H9 (cell line): Measurements from ENCODE around the gene NAA10. TPM values are rescaled to one million over a fixed set of nuclear protein-coding genes. Genes with fewer than 3 reads are reported as not detected.

Experiments
- DNase-seq: peaks from one replicate; pipeline ENCODE4 v3.0.0-alpha.2; 2017
- H2AFZ ChIP-seq: one replicate; pipeline ENCODE4 v1.6.1; 2013; ENCODE audit warnings: mild to moderate bottlenecking, low read length, control low read depth, moderate library complexity
- H2AK5ac ChIP-seq: 2 replicates; pipeline ENCODE4 v1.6.1; 2013; ENCODE audit warnings: low read length, control low read depth, mixed read lengths; ENCODE audit not compliant: insufficient read length
- H2BK120ac ChIP-seq: one replicate; pipeline ENCODE4 v1.6.1; 2013; ENCODE audit warnings: low read depth, mild to moderate bottlenecking, low read length, control low read depth, inconsistent platforms; ENCODE audit not compliant: poor library complexity, severe bottlenecking
- H2BK12ac ChIP-seq: 2 replicates; pipeline ENCODE4 v1.6.1; 2013; ENCODE audit warnings: low read length, control low read depth, mixed read lengths, low read depth; ENCODE audit not compliant: insufficient read length
- H2BK15ac ChIP-seq: 2 replicates; pipeline ENCODE4 v1.6.1; 2013; ENCODE audit warnings: low read depth, low read length, control low read depth
- H2BK20ac ChIP-seq: one replicate; pipeline ENCODE4 v1.6.1; 2013; ENCODE audit warnings: low read depth, mild to moderate bottlenecking, low read length, control low read depth, inconsistent platforms; ENCODE audit not compliant: poor library complexity, severe bottlenecking
- H2BK5ac ChIP-seq: 2 replicates; pipeline ENCODE4 v1.6.1; 2013; ENCODE audit warnings: low read length, control low read depth, mixed read lengths; ENCODE audit not compliant: insufficient read length
- H3K14ac ChIP-seq: 2 replicates; pipeline ENCODE4 v1.6.1; 2013; ENCODE audit warnings: low read length, control low read depth; ENCODE audit not compliant: insufficient read depth
- H3K18ac ChIP-seq: 2 replicates; pipeline ENCODE4 v1.6.1; 2013; ENCODE audit warnings: low read depth, mild to moderate bottlenecking, mixed read lengths, low read length, control low read depth; ENCODE audit not compliant: insufficient read length
- H3K23ac ChIP-seq: 2 replicates; pipeline ENCODE4 v1.6.1; 2013; ENCODE audit warnings: low read length, control low read depth, mixed read lengths, low read depth; ENCODE audit not compliant: insufficient read length
- H3K23me2 ChIP-seq: 2 replicates; pipeline ENCODE4 v1.6.1; 2013; ENCODE audit warnings: low read depth, mild to moderate bottlenecking, mixed read lengths, low read length, control low read depth; ENCODE audit not compliant: insufficient read length, poor library complexity, severe bottlenecking
- H3K27ac ChIP-seq: 2 replicates; pipeline ENCODE4 v1.5.1; 2013; ENCODE audit warnings: low read length, control low read depth, mixed read lengths, low read depth; ENCODE audit not compliant: insufficient read length
- H3K27me3 ChIP-seq: 2 replicates; pipeline ENCODE4 v1.6.1; 2013; ENCODE audit warnings: low read length, control low read depth, inconsistent platforms; ENCODE audit not compliant: insufficient read depth
- H3K4ac ChIP-seq: 2 replicates; pipeline ENCODE4 v1.6.1; 2013; ENCODE audit warnings: low read depth, mild to moderate bottlenecking, control low read depth, inconsistent platforms, low read length, moderate library complexity
- H3K4me1 ChIP-seq: 2 replicates; pipeline ENCODE4 v1.6.1; 2013; ENCODE audit warnings: low read length, control low read depth, inconsistent platforms; ENCODE audit not compliant: insufficient read depth
- H3K4me2 ChIP-seq: 2 replicates; pipeline ENCODE4 v1.6.1; 2013; ENCODE audit warnings: low read length, control low read depth, mixed read lengths; ENCODE audit not compliant: insufficient read length, insufficient read depth
- H3K56ac ChIP-seq: 2 replicates; pipeline ENCODE4 v1.6.1; 2013; ENCODE audit warnings: low read depth, mild to moderate bottlenecking, mixed read lengths, low read length, control low read depth; ENCODE audit not compliant: insufficient read length
- H3K79me1 ChIP-seq: 2 replicates; pipeline ENCODE4 v1.6.1; 2013; ENCODE audit warnings: low read depth, mild to moderate bottlenecking, moderate library complexity, low read length, control low read depth, inconsistent platforms; ENCODE audit not compliant: insufficient read depth, poor library complexity, severe bottlenecking
- H3K79me2 ChIP-seq: 2 replicates; pipeline ENCODE4 v1.6.1; 2013; ENCODE audit warnings: low read length, control low read depth, inconsistent platforms; ENCODE audit not compliant: insufficient read depth
- H3K9ac ChIP-seq: 2 replicates; pipeline ENCODE4 v1.6.1; 2013; ENCODE audit warnings: low read length, control low read depth, mixed read lengths; ENCODE audit not compliant: insufficient read length; ENCODE audit errors: extremely low read depth
- H3K9me3 ChIP-seq: one replicate; pipeline ENCODE4 v1.6.1; 2013; ENCODE audit warnings: low read depth, low read length, inconsistent platforms; ENCODE audit not compliant: control insufficient read depth
- H3T11ph ChIP-seq: one replicate; pipeline ENCODE4 v1.6.1; 2013; ENCODE audit warnings: mild to moderate bottlenecking, low read length, control low read depth, inconsistent platforms
- H4K20me1 ChIP-seq: one replicate; pipeline ENCODE4 v1.6.1; 2013; ENCODE audit not compliant: control insufficient read depth, insufficient read length, insufficient read depth
- H4K5ac ChIP-seq: 2 replicates; pipeline ENCODE4 v1.6.1; 2013; ENCODE audit warnings: low read depth, mild to moderate bottlenecking, mixed read lengths, low read length, control low read depth; ENCODE audit not compliant: insufficient read length
- H4K8ac ChIP-seq: replicated peaks from 2 replicates; pipeline ENCODE4 v1.6.1; 2013; ENCODE audit warnings: low read length, control low read depth, mixed read lengths, low read depth; ENCODE audit not compliant: insufficient read length
- H4K91ac ChIP-seq: 2 replicates; pipeline ENCODE4 v1.6.1; 2013; ENCODE audit warnings: low read depth, mild to moderate bottlenecking, moderate library complexity, mixed read lengths, low read length, control low read depth; ENCODE audit not compliant: insufficient read length
- H3K27ac Mint-ChIP-seq, 3 experiments: 2 replicates in 2 of 3; 3 replicates in 1 of 3; pipeline ENCODE4 v1.8.0; 2020 to 2021; ENCODE audit warnings: mixed read lengths in 3 of 3, mild to moderate bottlenecking in 1 of 3, moderate library complexity in 1 of 3
- H3K27me3 Mint-ChIP-seq: 2 replicates; pipeline ENCODE4 v1.8.0; 2021; ENCODE audit warnings: low read depth, mild to moderate bottlenecking, moderate library complexity, mixed read lengths
- H3K36me3 Mint-ChIP-seq, 3 experiments: 2 replicates in 2 of 3; 3 replicates in 1 of 3; pipeline ENCODE4 v1.8.0; 2020 to 2021; ENCODE audit warnings: low read depth in 3 of 3, mixed read lengths in 3 of 3; ENCODE audit not compliant: insufficient read depth in 1 of 3
- H3K4me1 Mint-ChIP-seq, 2 experiments: 2 replicates each; pipeline ENCODE4 v1.8.0; 2020; ENCODE audit warnings: mixed read lengths in 2 of 2
- H3K4me3 Mint-ChIP-seq, 2 experiments: 2 replicates in 1 of 2; 3 replicates in 1 of 2; pipeline ENCODE4 v1.8.0; 2020 to 2021; ENCODE audit warnings: mild to moderate bottlenecking in 2 of 2, mixed read lengths in 2 of 2, moderate library complexity in 1 of 2
- H3K9me3 Mint-ChIP-seq, 2 experiments: 2 replicates in 1 of 2; 3 replicates in 1 of 2; pipeline ENCODE4 v1.8.0; 2020; ENCODE audit warnings: mild to moderate bottlenecking in 2 of 2, mixed read lengths in 2 of 2, moderate library complexity in 1 of 2
- WGBS: extraction: QIAGEN DNeasy Blood & Tissue Kit; methylation state at CpG from one replicate; pipeline ENCODE4 v1.1.7; 2013; ENCODE audit warnings: missing lambda C conversion rate, low lambda C conversion rate, mixed read lengths; ENCODE audit not compliant: insufficient read length; ENCODE audit errors: extremely low coverage; 5-methylcytosine and 5-hydroxymethylcytosine counted together
- total RNA-seq: library from RNA; stranded (reverse); gene quantifications from 2 replicates; pipeline ENCODE4 v1.2.1, GENCODE V29; 2021
- TF ChIP-seq, protein P1 (sequence below): fragments of 200-600 bp; sonication (generic); conservative IDR thresholded peaks from 3 replicates; pipeline ENCODE4 v1.8.0; 2021; ENCODE audit warnings: antibody characterized with exemption, mild to moderate bottlenecking

The NAA10 gene
- total RNA-seq, 1 experiment from 2014 or later = 101 TPM

DNA sequence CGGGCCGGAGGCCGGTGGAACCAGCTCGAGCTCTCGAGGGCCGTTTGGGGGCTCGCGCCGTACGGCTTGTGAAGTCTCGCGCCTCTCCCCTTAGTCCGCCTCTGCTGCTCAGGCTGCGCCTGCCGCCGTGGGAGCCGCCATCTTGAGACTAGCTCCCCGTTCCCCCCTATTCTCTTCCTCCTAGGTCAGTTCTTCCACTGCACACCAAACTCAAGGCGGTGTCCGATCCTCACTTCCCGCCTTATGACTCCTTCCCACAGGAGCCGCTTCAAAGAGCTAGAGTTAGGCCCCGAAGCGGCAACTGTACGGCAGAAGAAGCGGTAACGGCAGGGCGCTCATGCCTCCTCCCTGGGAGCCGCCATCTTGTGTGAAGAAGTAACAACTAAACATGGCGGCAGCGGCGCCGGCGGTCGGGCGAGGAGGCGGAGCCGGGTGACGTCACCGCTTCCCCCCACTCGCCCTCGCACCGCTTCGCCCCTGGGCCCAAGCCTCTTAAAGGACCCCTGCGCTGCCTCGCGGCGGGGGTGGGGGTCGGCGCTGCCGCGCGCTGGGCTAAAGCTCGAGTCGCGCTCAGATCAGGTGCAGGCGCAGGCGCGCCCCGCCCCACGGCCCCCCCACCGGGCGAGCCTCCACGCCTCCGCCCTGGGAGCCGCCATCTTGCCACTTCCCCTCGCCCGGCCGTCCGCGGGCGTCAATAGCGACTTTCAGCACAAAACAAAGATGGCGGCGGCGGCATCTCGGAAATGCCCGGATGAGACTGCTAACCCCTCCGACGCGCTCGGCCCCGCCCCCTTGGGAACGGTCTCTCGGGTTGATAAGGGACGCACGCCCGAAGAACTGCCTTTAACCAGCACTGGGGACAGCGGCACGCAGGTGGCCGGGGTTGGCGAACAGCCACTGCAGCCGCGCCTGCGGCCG lies 36.9 kb upstream of the NAA10 start, which contains the start of gene HCFC1:
HCFC1 (minus strand) TSS at position 369 of the 918 bp plus-strand sequence. CDS start 978 bp downstream, outside the sequence.
- H3K27ac Mint-ChIP-seq = peak within 1 kb of the TSS; percentile 100
- H4K8ac ChIP-seq = no peak within 1 kb of the TSS
- no CpG with 5 or more reads among the region's 96 CpGs for WGBS
- peak within 1 kb of the TSS; percentile 88 for H4K5ac ChIP-seq
- H3K4me1 ChIP-seq = peaks cover 4% of the 10 kb centered on the region; the same call in 1 of the 2 replicates
- H3K79me1 ChIP-seq = no peaks in the 10 kb centered on the region
- no peak within 1 kb of the TSS for H3K23ac ChIP-seq
- peak within 1 kb of the TSS; percentile 100 for H3K14ac ChIP-seq
- peaks cover 30% of the 10 kb centered on the region; the same call in 1 of the 2 replicates for H3K79me2 ChIP-seq
- H3K4me1 Mint-ChIP-seq = peaks cover 33 to 45% of the 10 kb centered on the region in 2 experiments
- H2BK20ac ChIP-seq = no peak within 1 kb of the TSS
- peaks cover 4 to 6% of the 10 kb centered on the region in 2 experiments; a peak in 3 of 5 replicates for H3K9me3 Mint-ChIP-seq
- H3K4me2 ChIP-seq = peak within 1 kb of the TSS; percentile 80
- peak within 1 kb of the TSS; percentile 83 for H3K56ac ChIP-seq
- peak within 1 kb of the TSS; percentile 41 for H2BK12ac ChIP-seq
- TF ChIP-seq, protein P1, sequence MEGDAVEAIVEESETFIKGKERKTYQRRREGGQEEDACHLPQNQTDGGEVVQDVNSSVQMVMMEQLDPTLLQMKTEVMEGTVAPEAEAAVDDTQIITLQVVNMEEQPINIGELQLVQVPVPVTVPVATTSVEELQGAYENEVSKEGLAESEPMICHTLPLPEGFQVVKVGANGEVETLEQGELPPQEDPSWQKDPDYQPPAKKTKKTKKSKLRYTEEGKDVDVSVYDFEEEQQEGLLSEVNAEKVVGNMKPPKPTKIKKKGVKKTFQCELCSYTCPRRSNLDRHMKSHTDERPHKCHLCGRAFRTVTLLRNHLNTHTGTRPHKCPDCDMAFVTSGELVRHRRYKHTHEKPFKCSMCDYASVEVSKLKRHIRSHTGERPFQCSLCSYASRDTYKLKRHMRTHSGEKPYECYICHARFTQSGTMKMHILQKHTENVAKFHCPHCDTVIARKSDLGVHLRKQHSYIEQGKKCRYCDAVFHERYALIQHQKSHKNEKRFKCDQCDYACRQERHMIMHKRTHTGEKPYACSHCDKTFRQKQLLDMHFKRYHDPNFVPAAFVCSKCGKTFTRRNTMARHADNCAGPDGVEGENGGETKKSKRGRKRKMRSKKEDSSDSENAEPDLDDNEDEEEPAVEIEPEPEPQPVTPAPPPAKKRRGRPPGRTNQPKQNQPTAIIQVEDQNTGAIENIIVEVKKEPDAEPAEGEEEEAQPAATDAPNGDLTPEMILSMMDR = no peak
- peak within 1 kb of the TSS; percentile 100 for H3K4me3 Mint-ChIP-seq
- DNase-seq = peak; percentile 86
- no peaks in the 10 kb centered on the region for H3K27me3 Mint-ChIP-seq
- no peaks in the 10 kb centered on the region for H3K27me3 ChIP-seq
- peak within 1 kb of the TSS; percentile 98 for H2BK120ac ChIP-seq
- no peaks in the 10 kb centered on the region for H3K9me3 ChIP-seq
- no peak within 1 kb of the TSS for H3T11ph ChIP-seq
- no peak within 1 kb of the TSS for H2AK5ac ChIP-seq
- H3K18ac ChIP-seq = peak within 1 kb of the TSS; percentile 100
- peak within 1 kb of the TSS; percentile 94 for H2BK5ac ChIP-seq
- H3K23me2 ChIP-seq = peaks cover 18% of the 10 kb centered on the region
- H3K4ac ChIP-seq = peak within 1 kb of the TSS; percentile 88; the same call in 1 of the 2 replicates
- H4K20me1 ChIP-seq = no peaks in the 10 kb centered on the region
- H3K9ac ChIP-seq = peak within 1 kb of the TSS; percentile 99
- H2AFZ ChIP-seq = no peak within 1 kb of the TSS
- peak within 1 kb of the TSS; percentile 81 for H4K91ac ChIP-seq
- H3K36me3 Mint-ChIP-seq = peaks cover 8 to 22% (median 11%) of the 10 kb centered on the region in 3 experiments
- H3K27ac ChIP-seq = peak within 1 kb of the TSS; percentile 94
- H2BK15ac ChIP-seq = no peak within 1 kb of the TSS; the same call in 1 of the 2 replicates
